Activated naive CD4-positive, alpha-beta T cell treated with anti-CD3 and anti-CD28 coated beads, Interleukin-2, amount 50 U/mL, for 24 hours (primary cell): ENCODE data around the gene IL17REL.

Experiments used
- H3K27ac Mint-ChIP-seq: one replicate; pipeline ENCODE4 v1.8.0; 2021; ENCODE audit warnings: mild to moderate bottlenecking, mixed read lengths
- H3K27me3 Mint-ChIP-seq: one replicate; pipeline ENCODE4 v1.8.0; 2021; ENCODE audit warnings: mixed read lengths
- H3K36me3 Mint-ChIP-seq: one replicate; pipeline ENCODE4 v1.8.0; 2021; ENCODE audit warnings: mixed read lengths
- H3K4me1 Mint-ChIP-seq: one replicate; pipeline ENCODE4 v1.8.0; 2021; ENCODE audit warnings: mixed read lengths
- H3K4me3 Mint-ChIP-seq: one replicate; pipeline ENCODE4 v1.8.0; 2021; ENCODE audit warnings: mild to moderate bottlenecking, mixed read lengths
- H3K9me3 Mint-ChIP-seq: one replicate; pipeline ENCODE4 v1.8.0; 2021; ENCODE audit warnings: mixed read lengths

The IL17REL gene

DNA sequence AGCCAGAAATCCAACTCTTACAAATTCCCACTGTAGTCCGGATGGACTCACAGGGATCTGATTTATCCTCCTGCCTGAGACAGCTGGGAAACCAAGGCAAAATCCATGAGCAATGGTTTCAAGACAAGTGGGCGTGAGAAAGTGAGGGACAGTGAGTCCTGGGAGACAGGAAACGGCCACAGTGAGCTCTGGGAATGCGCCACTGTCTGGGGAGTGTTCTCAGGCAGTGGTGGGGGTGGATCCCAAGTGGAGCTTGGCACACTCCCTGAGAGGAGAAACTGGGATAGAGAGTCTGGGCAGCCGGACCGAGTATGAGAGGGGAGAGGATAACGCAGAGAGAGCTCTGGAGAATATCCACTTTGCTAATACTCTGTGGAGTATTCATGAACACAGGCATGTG, 9.8 kb downstream of the IL17REL start:
- H3K4me3 Mint-ChIP-seq: no peak overlapping the region
- H3K9me3 Mint-ChIP-seq: no peaks in the 10 kb centered on the region
- H3K27ac Mint-ChIP-seq: no peak overlapping the region
- no peaks in the 10 kb centered on the region for H3K36me3 Mint-ChIP-seq
- H3K4me1 Mint-ChIP-seq: peaks cover 5% of the 10 kb centered on the region
- H3K27me3 Mint-ChIP-seq: no peaks in the 10 kb centered on the region

DNA sequence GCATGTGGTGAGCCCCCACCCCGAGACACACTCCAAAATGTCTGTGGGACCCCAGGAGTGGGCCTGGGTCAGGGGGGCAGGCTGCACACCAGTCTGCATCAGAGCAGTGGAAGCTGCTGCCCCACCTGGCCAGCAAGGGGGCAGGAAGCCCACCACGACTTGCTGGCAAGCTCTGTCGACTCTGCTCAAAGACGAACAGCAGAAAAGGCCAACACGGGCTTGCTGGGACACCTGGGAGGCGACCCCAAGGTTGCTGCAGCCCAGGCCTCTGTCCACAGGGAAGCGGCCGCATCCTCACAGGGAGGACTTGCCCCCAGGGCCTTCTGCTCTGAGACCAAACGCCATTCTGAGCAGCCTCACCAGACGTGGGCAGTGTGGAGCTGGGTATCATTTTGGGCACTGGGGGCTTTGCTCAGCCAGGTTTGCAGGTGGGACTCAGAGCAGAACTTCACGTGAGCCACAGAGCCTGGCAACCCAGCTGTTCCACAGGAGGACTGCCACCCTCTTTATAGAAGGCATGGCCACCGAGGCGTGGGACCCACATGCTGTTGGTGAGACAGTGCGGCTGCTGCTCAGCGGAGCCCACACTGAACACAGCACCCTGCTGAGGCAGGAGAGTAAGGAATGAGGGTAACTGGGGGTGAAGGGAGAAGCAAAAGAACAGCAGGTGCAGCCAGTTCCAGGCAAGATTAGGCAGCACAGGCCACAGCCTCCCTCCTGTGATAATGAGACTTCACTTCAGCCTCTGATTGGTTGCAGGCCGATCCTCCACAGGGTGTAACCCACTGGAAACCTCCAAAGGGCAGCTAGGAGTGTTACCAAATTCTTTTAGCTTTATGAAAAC, 11.0 kb downstream of the IL17REL start:
- Mint-ChIP-seq H3K4me3 (no peak overlapping the region), H3K4me1 (peaks cover 5% of the 10 kb centered on the region), H3K27ac (no peak overlapping the region), H3K27me3 (no peaks in the 10 kb centered on the region), H3K9me3 (no peaks in the 10 kb centered on the region), H3K36me3 (no peaks in the 10 kb centered on the region)

DNA sequence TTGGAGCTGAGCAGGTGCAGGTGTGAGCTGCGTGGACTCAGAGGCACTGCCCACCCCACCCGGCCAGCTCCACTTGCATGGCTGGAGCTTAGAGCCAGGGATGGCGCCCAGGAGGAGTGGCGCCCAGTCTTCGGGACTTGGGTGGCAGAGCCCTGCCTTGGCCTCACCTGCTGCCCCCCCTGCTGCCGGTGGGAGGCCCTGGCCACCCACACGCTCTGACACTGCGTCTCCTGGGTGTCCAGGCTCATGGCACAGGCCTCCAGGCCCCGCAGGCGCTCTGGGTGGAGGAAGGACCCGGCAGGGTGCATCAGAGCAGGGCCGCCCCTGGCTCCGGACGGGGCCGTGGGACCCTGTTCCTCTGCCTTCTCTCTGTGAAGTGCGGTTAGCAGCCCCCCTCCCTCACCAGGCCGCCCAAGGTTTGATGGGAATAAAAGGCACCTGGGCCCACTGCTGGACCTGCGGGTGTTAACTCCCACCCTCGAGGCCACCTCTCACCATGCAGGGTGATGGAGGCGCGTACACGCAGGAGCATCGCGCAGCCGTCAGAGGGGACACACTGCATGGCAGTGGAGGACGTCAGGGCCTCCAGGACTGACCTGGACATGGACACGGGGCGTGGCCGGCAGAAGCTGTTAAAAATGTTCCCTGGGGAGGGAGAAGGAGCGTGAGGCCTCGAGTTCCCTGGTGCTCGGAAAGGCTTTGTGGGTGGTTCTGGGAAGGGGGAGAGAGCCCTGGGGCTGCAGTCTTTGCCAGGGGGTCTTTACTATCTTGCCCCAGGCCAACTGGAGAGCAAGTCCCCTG, 11.8 kb downstream of the IL17REL start:
- Mint-ChIP-seq H3K27me3 (no peaks in the 10 kb centered on the region), H3K36me3 (no peaks in the 10 kb centered on the region), H3K27ac (no peak overlapping the region), H3K4me3 (no peak overlapping the region), H3K4me1 (peaks cover 5% of the 10 kb centered on the region), H3K9me3 (no peaks in the 10 kb centered on the region)

GRCh38 chr22:49999946-50000586, 12.5 kb downstream of the IL17REL start:
- H3K4me3 Mint-ChIP-seq: no peak overlapping the region
- H3K27ac Mint-ChIP-seq: no peak overlapping the region
- no peaks in the 10 kb centered on the region for H3K36me3 Mint-ChIP-seq
- H3K9me3 Mint-ChIP-seq: no peaks in the 10 kb centered on the region
- H3K4me1 Mint-ChIP-seq: peaks cover 5% of the 10 kb centered on the region
- no peaks in the 10 kb centered on the region for H3K27me3 Mint-ChIP-seq

DNA sequence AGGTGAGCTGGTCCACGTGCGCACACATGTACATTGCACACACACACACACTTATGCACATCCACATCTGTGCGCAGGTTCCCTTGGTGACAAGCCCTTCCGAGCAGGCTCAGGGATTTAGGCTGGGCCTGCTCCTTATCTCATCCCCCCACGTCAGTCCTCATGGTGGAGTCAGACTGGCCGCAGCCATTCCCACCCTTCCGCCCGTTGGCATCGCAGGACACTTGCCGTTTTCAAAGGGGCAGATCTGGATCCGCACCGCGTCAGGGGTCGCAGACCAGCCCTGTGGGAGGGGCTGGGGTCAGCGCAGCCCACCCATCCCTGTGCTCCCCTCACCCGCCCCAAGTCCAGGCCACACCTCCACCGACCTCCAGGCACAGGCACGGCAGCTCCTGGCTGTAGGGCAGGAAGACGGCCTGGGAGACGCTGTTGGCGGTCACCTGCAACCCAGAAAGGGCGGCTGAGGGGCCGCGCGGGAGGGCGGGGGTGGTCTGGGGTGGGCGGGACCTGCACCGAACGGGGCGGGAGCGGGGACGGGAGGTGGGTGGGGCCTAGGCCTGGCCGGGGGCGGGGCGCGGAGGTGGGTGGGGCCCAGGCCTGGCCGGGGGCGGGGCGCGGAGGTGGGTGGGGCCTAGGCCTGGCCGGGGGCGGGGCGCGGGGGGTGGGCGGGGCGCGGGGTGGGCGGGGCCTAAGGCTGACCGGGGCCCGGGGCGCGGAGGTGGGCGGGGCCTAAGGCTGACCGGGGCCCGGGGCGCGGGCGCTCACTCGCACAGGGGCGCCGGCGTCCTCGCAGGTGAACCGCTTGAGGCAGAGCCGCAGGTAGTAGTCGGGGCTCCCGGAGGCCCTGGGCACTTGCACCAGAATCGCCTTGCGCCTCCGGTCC, 13.3 kb downstream of the IL17REL start:
- peaks cover 5% of the 10 kb centered on the region for H3K4me1 Mint-ChIP-seq
- H3K27me3 Mint-ChIP-seq: no peaks in the 10 kb centered on the region
- H3K36me3 Mint-ChIP-seq: no peaks in the 10 kb centered on the region
- H3K9me3 Mint-ChIP-seq: no peaks in the 10 kb centered on the region
- peak overlapping the region; percentile 59 for H3K27ac Mint-ChIP-seq
- H3K4me3 Mint-ChIP-seq: no peak overlapping the region

- Mint-ChIP-seq H3K27ac (no peak overlapping the region), H3K27me3 (no peaks in the 10 kb centered on the region)
Measured at GRCh38 chr22:49998718-49999062, 13.9 kb downstream of the IL17REL start.

DNA sequence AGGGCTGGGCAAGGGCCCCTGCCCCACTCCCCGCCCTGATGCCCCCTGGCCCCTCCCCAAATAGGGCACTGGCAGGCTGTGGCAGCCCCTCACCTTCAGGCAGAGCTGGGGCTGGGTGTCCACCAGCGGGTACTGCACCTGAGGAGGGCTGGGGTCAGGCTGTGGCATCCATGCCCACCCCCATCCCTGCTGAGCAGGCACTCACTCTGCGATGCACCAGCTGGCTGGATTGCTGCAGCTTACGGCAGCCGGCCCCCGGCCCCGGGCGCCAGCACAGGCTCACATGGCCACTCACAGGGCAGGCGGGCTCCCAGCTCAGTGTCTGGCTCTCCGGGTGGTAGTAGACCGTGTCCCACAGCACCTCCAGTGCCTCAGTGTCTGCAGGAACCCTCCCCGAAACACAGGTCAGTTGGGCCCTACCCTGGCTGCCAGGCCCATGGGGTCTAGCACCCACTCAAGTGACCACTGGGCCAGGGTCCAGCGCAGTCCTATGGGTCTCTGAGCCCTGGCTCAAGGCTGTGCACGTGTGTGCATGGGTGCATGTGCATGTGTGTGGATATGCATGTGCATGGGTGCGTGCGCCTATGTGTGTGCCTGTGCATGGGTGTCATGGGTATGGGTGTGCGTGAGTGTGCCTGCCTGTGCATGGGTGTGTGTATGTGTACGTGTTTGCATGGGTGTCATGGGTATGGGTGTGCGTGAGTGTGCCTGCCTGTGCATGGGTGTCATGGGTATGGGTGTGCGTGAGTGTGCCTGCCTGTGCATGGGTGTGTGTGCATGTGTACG, 14.4 kb downstream of the IL17REL start:
- Mint-ChIP-seq H3K36me3 (no peaks in the 10 kb centered on the region), H3K27me3 (no peaks in the 10 kb centered on the region), H3K4me1 (peaks cover 10% of the 10 kb centered on the region), H3K27ac (no peak overlapping the region), H3K9me3 (no peaks in the 10 kb centered on the region), H3K4me3 (no peak overlapping the region)

More at GRCh38 chr22:49998718-49999062, 13.9 kb downstream of the IL17REL start:
- Mint-ChIP-seq H3K4me1 (peaks cover 5% of the 10 kb centered on the region), H3K36me3 (no peaks in the 10 kb centered on the region), H3K9me3 (no peaks in the 10 kb centered on the region), H3K4me3 (no peak overlapping the region)

DNA sequence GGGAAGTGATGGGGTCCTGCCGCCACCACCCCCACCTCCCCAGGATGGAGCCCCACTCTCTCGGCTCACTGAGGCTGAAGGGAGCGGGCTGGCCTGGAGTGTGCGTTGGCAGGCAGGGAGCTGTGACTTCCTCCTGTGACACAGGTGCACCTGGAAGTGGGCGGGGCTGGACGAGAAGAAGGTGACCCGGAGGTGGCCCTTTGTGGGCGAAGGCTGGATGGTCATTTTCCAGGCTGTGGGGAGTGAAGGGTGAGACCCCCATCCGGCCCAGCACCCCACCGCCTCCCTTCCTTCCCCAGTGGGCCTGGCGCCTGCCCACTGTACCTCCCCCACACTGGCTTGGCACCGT, 15.3 kb downstream of the IL17REL start:
- Mint-ChIP-seq H3K9me3 (no peaks in the 10 kb centered on the region), H3K36me3 (no peaks in the 10 kb centered on the region), H3K27me3 (no peaks in the 10 kb centered on the region), H3K27ac (no peak overlapping the region), H3K4me3 (no peak overlapping the region), H3K4me1 (peaks cover 14% of the 10 kb centered on the region)

GRCh38 chr22:49996518-49997250, 15.9 kb downstream of the IL17REL start:
- Mint-ChIP-seq H3K36me3 (no peaks in the 10 kb centered on the region), H3K27ac (no peak overlapping the region)

GRCh38 chr22:49996119-49996517, 16.4 kb downstream of the IL17REL start:
- Mint-ChIP-seq H3K9me3 (peaks cover 2% of the 10 kb centered on the region), H3K27ac (no peak overlapping the region), H3K4me3 (no peak overlapping the region), H3K27me3 (no peaks in the 10 kb centered on the region), H3K36me3 (no peaks in the 10 kb centered on the region), H3K4me1 (peaks cover 14% of the 10 kb centered on the region)

More at GRCh38 chr22:49996518-49997250, 15.9 kb downstream of the IL17REL start:
- Mint-ChIP-seq H3K4me1 (peaks cover 14% of the 10 kb centered on the region), H3K27me3 (no peaks in the 10 kb centered on the region), H3K9me3 (no peaks in the 10 kb centered on the region), H3K4me3 (no peak overlapping the region)

DNA sequence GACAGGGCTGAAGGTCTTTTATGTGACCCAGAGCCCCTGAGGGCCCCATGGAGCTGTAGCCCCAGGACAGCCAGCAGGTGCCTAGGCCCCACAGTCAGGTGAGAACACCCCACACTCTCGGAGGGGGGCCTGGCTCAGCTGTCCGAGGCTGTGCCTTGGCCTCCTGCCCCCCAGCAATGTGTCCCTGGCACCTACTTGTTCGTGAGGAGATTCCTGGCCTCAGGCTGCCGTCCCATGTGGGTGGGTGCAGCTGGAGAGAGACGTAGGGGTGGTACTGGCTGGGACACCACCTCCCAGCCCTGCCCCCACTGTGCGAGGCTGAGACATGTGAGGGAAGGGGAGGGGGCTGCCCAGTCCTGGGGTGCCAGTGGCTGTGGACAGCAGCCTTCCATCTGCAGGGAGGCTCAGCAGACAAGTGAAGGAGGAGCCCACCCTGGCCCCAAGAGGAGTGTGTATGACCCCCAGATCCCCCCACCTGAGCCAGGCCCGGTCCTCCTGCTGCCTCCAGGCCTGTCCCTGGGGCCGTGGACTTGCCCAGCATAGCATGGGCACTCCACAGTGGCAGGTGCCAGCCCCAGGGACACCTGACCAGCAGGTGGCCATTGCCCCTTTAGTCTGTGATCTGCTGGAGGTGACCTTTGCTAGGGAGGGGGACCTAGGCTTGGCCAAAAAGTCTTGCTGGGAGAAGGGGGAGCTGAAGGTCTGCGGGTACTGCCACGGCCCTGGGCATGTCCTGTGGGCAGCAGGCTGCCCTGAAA, 17.0 kb downstream of the IL17REL start:
- H3K9me3 Mint-ChIP-seq: peaks cover 5% of the 10 kb centered on the region
- H3K36me3 Mint-ChIP-seq: peaks cover 3% of the 10 kb centered on the region
- no peak overlapping the region for H3K4me3 Mint-ChIP-seq
- H3K27me3 Mint-ChIP-seq: no peaks in the 10 kb centered on the region
- peaks cover 14% of the 10 kb centered on the region for H3K4me1 Mint-ChIP-seq
- H3K27ac Mint-ChIP-seq: no peak overlapping the region

- Mint-ChIP-seq H3K9me3 (peaks cover 5% of the 10 kb centered on the region), H3K27ac (no peak overlapping the region), H3K36me3 (peaks cover 3% of the 10 kb centered on the region), H3K27me3 (no peaks in the 10 kb centered on the region), H3K4me3 (no peak overlapping the region), H3K4me1 (peaks cover 14% of the 10 kb centered on the region)
Measured at GRCh38 chr22:49995041-49995360, 17.6 kb downstream of the IL17REL start.

DNA sequence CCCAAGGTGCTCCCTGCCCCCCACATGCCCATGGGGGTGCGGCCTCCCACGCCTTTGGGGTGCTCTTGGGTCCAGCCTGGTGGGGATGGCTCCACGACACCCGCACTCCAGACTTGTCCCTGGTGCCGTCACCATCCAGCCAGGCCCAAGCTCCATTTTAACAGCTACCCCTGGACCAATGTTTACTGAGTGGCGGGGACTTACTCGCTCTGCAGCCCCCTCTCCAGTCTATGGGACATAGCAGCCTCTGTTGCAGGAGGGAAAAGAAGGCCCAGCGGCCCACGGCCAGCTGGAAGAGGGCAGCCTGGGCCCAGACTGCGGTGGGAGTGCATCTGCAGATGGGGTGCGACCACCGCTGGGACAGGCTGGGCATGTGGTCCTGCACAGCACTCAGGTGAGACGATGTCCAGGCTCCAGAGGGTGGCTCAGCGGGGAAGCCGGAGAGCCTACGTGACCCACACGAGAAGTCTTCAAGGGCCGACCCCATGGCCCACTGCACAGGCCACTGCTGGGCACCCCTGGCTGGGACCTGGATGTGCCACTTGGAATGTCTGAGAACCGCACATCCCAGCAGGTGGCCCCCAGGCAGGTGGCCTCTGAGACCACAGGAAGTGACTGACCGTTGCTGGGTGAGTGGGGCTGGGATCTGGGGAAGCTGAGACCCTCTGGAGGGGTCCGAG, 18.1 kb downstream of the IL17REL start:
- H3K9me3 Mint-ChIP-seq: peaks cover 5% of the 10 kb centered on the region
- no peak overlapping the region for H3K4me3 Mint-ChIP-seq
- peaks cover 3% of the 10 kb centered on the region for H3K36me3 Mint-ChIP-seq
- H3K4me1 Mint-ChIP-seq: peaks cover 14% of the 10 kb centered on the region
- no peak overlapping the region for H3K27ac Mint-ChIP-seq
- no peaks in the 10 kb centered on the region for H3K27me3 Mint-ChIP-seq
